Osteoblast (primary cell): ENCODE results near the gene IFIT3. TPM values are rescaled to one million over a fixed set of nuclear protein-coding genes. Genes with fewer than 3 reads are reported as not detected.

ENCODE experiments used
- DNase-seq: peaks from one replicate; pipeline ENCODE4 v3.0.0; 2011; ENCODE audit warnings: low spot score, mixed read lengths; ENCODE audit not compliant: insufficient read length; ENCODE audit errors: missing footprints
- H2AFZ ChIP-seq: 2 replicates; pipeline ENCODE4 v1.6.0; 2011; ENCODE audit warnings: mild to moderate bottlenecking, low read length
- H3K27ac ChIP-seq: 2 replicates; pipeline ENCODE4 v1.5.1; 2011; ENCODE audit warnings: mild to moderate bottlenecking, low read depth, low read length, moderate library complexity
- H3K27me3 ChIP-seq: 2 replicates; pipeline ENCODE4 v1.6.0; 2012; ENCODE audit warnings: mild to moderate bottlenecking, control low read depth, inconsistent platforms, low read length, moderate library complexity; ENCODE audit not compliant: insufficient read depth
- H3K36me3 ChIP-seq: 2 replicates; pipeline ENCODE4 v1.5.1; 2011; ENCODE audit warnings: mild to moderate bottlenecking, low read length, control low read depth, moderate library complexity; ENCODE audit not compliant: insufficient read depth
- H3K4me1 ChIP-seq: 2 replicates; pipeline ENCODE4 v1.5.1; 2011; ENCODE audit warnings: mild to moderate bottlenecking, low read length, control low read depth, moderate library complexity; ENCODE audit not compliant: insufficient read depth
- H3K4me2 ChIP-seq: 2 replicates; pipeline ENCODE4 v1.6.0; 2011; ENCODE audit warnings: mild to moderate bottlenecking, low read length; ENCODE audit not compliant: insufficient read depth
- H3K4me3 ChIP-seq: fragments of 200-600 bp; sonication (generic); 3 replicates; pipeline ENCODE4 v1.5.1; 2012; ENCODE audit warnings: mild to moderate bottlenecking, low read length, inconsistent platforms; ENCODE audit not compliant: insufficient read depth
- H3K79me2 ChIP-seq: 2 replicates; pipeline ENCODE4 v1.6.0; 2012; ENCODE audit warnings: mild to moderate bottlenecking, low read length, control low read depth, inconsistent platforms; ENCODE audit not compliant: insufficient read depth
- H3K9me3 ChIP-seq: 2 replicates; pipeline ENCODE4 v1.5.1; 2011; ENCODE audit warnings: low read depth, low read length, control low read depth
- H4K20me1 ChIP-seq: 2 replicates; pipeline ENCODE4 v1.6.0; 2012; ENCODE audit warnings: mild to moderate bottlenecking, low read length, control low read depth; ENCODE audit not compliant: insufficient read depth
- total RNA-seq: library from RNA; depleted of rRNA; stranded (reverse); fragments of >200 nt; gene quantifications from 2 replicates; pipeline ENCODE4 v1.2.3, GENCODE V29; 2012
- TF ChIP-seq, protein P1 (sequence below): IDR thresholded peaks from 2 replicates; pipeline ENCODE4 v1.5.1; 2011; ENCODE audit warnings: mild to moderate bottlenecking, low read depth, low read length, moderate library complexity; ENCODE audit errors: extremely low read depth

The IFIT3 gene
- total RNA-seq, 1 donor, result 43.8 TPM

DNA sequence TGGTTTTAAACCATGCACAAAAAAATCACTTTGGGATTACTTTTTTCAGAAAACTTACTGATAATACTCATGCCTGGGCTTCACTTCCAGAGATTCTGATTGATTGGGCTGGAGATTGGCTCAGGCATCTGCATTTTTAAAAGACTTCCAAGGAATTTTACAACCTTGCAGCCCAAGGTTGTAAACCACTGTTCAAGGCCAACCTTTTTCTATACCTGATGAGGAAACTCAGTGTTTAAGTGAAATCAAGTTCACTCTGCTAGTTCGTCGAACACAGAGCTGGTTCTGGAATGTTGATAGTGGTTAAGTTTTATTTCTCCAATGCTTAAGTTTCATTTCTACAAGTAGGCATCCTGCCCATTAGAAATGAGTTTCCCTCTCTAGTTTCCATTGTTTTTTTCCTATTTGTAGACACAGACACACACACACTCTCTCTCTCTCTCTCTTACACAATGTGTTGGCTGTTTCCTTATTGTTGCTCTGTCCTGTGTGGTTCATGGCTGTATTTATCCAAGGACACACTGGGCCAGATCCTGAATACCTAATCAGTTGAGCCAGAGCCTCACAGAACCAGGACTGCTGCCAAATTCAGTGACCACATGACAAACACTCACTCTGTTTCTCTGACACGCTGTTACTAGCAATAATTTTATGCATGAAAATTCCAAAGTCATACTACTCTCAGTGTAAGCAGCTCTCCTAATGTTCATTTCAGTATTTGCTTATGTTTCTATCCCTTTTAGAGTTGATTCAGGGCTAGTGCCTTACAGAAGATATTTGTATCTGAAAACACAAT, 46.3 kb downstream of the IFIT3 start:
- Histone ChIP-seq H3K79me2 (no peaks in the 10 kb centered on the region), H3K9me3 (no peaks in the 10 kb centered on the region), H2AFZ (peak overlapping the region; percentile 13), H3K27me3 (no peaks in the 10 kb centered on the region), H3K27ac (peak overlapping the region; percentile 79), H4K20me1 (no peaks in the 10 kb centered on the region), H3K4me2 (peak overlapping the region; percentile 71), H3K36me3 (no peaks in the 10 kb centered on the region), H3K4me1 (peaks cover 23% of the 10 kb centered on the region), H3K4me3 (peak overlapping the region; percentile 41)
- DNase-seq, result peak; percentile 84
- TF ChIP-seq, protein P1, sequence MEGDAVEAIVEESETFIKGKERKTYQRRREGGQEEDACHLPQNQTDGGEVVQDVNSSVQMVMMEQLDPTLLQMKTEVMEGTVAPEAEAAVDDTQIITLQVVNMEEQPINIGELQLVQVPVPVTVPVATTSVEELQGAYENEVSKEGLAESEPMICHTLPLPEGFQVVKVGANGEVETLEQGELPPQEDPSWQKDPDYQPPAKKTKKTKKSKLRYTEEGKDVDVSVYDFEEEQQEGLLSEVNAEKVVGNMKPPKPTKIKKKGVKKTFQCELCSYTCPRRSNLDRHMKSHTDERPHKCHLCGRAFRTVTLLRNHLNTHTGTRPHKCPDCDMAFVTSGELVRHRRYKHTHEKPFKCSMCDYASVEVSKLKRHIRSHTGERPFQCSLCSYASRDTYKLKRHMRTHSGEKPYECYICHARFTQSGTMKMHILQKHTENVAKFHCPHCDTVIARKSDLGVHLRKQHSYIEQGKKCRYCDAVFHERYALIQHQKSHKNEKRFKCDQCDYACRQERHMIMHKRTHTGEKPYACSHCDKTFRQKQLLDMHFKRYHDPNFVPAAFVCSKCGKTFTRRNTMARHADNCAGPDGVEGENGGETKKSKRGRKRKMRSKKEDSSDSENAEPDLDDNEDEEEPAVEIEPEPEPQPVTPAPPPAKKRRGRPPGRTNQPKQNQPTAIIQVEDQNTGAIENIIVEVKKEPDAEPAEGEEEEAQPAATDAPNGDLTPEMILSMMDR, result no peak

DNA sequence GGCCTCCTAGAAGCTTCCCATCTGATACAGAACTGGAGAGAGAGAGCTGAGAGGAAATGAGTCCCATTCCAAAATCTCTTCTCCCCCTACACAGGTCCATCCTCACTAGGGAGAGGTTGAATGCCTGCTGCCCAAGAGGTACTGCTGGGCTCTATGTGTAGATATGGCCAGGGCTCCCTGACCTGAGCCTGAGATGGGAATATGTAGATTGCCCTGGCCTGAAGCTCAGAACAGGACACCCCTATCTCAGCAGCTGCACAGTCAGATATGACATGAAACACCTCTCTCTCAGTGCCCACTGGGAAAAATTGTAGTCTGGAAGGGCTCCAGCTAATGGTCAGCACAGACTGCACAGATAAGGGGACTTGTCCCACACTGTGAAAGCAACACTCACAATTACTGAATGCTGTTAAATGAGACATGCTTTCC, 46.9 kb downstream of the IFIT3 start:
- Histone ChIP-seq H3K4me2 (peak overlapping the region; percentile 71), H4K20me1 (no peaks in the 10 kb centered on the region), H2AFZ (no peak overlapping the region), H3K4me3 (no peak overlapping the region), H3K36me3 (no peaks in the 10 kb centered on the region), H3K4me1 (peaks cover 17% of the 10 kb centered on the region), H3K79me2 (no peaks in the 10 kb centered on the region), H3K27me3 (no peaks in the 10 kb centered on the region), H3K27ac (peak overlapping the region; percentile 79), H3K9me3 (no peaks in the 10 kb centered on the region)
- no peak for DNase-seq
- TF ChIP-seq, protein P1, result no peak

DNA sequence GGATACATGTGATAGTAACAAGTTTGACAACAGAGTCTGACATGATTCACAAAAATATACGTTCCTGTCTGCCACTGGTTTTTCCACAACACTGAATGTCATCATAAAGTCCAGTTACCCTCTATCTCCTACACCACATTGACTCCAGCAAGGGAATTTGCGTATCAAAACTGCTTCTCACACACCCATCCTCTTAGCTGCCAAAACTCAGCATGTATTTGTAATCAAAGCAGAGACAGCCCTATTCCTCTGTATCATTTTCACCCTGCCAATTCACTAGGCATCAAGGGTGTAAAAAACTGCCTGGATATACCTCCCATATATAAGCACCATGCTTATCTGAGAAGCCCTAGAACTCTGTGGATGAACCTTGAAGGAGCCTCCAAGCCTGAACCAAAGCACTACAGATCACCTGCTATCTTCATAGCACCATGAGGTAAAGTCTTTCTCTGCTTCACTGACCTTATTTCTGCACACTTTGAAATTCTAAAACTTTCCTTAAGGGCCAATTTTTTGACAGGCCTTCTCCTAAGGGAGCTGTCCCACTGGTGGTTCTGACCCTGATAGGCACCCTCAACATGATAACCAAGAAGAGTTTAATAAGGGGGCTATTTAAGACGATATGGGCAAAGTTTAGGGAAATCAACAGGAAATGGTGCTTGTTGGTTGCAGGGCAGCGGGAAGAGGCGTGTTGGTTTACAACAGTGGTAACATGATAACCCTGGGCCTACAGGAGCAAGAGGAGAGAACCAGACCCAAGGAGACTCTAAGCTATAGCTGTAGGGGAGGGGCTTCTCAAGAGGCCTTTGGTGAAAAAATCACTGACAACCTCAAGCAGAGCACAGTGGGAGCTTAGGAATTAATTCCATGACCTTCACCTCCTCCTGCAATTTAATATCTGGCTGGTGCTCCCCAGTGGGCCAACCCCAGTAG, 50.2 kb downstream of the IFIT3 start, which contains the start of gene IFIT1B:
TSS of gene IFIT1B (plus strand) at position 352 of the 933 bp plus-strand sequence. CDS start at position 432, 80 bp downstream.
- Histone ChIP-seq H4K20me1 (no peaks in the 10 kb centered on the region), H3K4me2 (no peak within 1 kb of the TSS), H3K4me3 (no peak within 1 kb of the TSS), H3K27me3 (no peaks in the 10 kb centered on the region), H3K79me2 (no peaks in the 10 kb centered on the region), H3K4me1 (peaks cover 17% of the 10 kb centered on the region), H3K9me3 (no peaks in the 10 kb centered on the region), H2AFZ (no peak within 1 kb of the TSS), H3K36me3 (no peaks in the 10 kb centered on the region), H3K27ac (no peak within 1 kb of the TSS)
- TF ChIP-seq, protein P1, result no peak
- DNase-seq, result no peak
